ENCODE data around the gene KRTAP2-1.

GRCh38 chr17:41060052-41060604, 13.0 kb upstream of the KRTAP2-1 start, which contains the start of gene KRTAP2-3:
- TF ChIP-seq CTCF (IDR thresholded peaks at IDR 0.05) = no peak
- no peak for TF ChIP-seq POLR2A (IDR thresholded peaks at IDR 0.05)

Measured in ovary (tissue), 3 donors.